Measurements from ENCODE around the gene CCN5. TPM values are rescaled to one million over a fixed set of nuclear protein-coding genes. Genes with fewer than 3 reads are reported as not detected.
"Not testable (repeated sequence)": the region's sequence is repeated elsewhere in the genome, so short reads cannot be mapped to it uniquely, and the experiment has no call there.

Gene CCN5
- total and polyA plus RNA-seq, 2 of the 8 experiments (the other 6 are each of a cell fraction or from before 2014, with no cell fraction given) = not detected

DNA sequence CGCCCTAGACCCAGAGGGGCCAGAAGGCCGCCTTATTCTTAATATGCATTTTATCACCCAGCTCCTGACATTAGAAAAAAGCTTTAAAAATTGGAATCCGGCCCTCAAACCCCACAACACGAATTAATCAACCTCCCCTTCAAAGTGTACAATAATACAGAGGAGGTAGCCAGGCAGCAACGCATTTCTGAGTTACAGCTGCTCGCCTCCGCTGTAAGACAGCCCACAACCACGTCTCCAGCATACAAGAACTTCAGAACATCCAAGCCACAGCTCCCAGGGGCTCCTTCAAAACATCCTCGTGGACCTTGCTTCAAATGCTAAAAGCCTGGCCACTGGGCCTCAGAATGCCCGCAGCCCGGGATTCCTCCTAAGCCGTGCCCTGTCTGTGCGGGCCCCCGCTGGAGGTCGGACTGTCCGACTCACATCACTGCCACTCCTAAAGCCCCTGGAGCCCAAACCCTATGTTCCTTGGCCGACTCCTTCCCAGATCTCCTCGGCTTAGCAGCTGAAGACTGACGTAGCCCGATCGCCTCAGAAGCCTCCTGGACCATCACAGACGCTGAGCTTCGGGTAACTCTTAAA is 42.8 kb upstream of the CCN5 start:
- H2BK20ac ChIP-seq (ENCODE audit: low read length); H2AFZ ChIP-seq (ENCODE audit: low read length); H3K9ac ChIP-seq (replicated peaks in 1 of 4; ENCODE audit: extremely low read depth in 1 of 4, low read depth in 3 of 4, low read length in 3 of 4); H4K20me1 ChIP-seq (replicated peaks in 1 of 2; ENCODE audit: control insufficient read depth in 1 of 2, insufficient read depth in 2 of 2, low read length in 2 of 2); H2BK12ac ChIP-seq (ENCODE audit: low read depth, low read length); H3K4me2 ChIP-seq (ENCODE audit: insufficient read depth in 1 of 2, low read depth in 2 of 2, low read length in 2 of 2); H4K8ac ChIP-seq (ENCODE audit: extremely low read depth, insufficient read depth, low read length); H3K23ac ChIP-seq (ENCODE audit: insufficient read length); H2BK15ac ChIP-seq (ENCODE audit: low read length); H2BK5ac ChIP-seq (ENCODE audit: low read depth, low read length); FAIRE-seq; H3K27ac ChIP-seq (ENCODE audit: low read depth, low read length); H4K5ac ChIP-seq (ENCODE audit: insufficient read length, low read depth, low read length); H3K14ac ChIP-seq (ENCODE audit: insufficient read length); H3K36me3 ChIP-seq (ENCODE audit: control insufficient read depth in 2 of 4, insufficient read depth in 4 of 4, low read length in 3 of 4); H3K4ac ChIP-seq (replicated peaks; ENCODE audit: insufficient read length, low read depth, low read length); H2BK120ac ChIP-seq (replicated peaks; ENCODE audit: low read depth, low read length); H2AK5ac ChIP-seq (ENCODE audit: low read depth, low read length); DNase-seq (ENCODE audit: low read depth in 1 of 2, low spot score in 2 of 2); H3K4me1 ChIP-seq (replicated peaks in 1 of 4; ENCODE audit: control insufficient read depth in 3 of 4, insufficient read depth in 4 of 4, low read length in 3 of 4); H3K9me3 ChIP-seq (ENCODE audit: insufficient read depth in 2 of 2, low read depth in 1 of 2, low read length in 1 of 2); H3K79me2 ChIP-seq (ENCODE audit: control insufficient read depth in 1 of 2, insufficient read depth in 2 of 2, low read length in 2 of 2); H3K79me1 ChIP-seq (ENCODE audit: low read depth, low read length); H4K91ac ChIP-seq (replicated peaks; ENCODE audit: insufficient read length, low read length); H3K56ac ChIP-seq (replicated peaks; ENCODE audit: insufficient read length, low read depth, low read length); H3K4me3 ChIP-seq (ENCODE audit: extremely low read depth in 1 of 4, insufficient read depth in 2 of 4, low read depth in 3 of 4, low read length in 4 of 4); H3K27me3 ChIP-seq (replicated peaks in 1 of 4; ENCODE audit: control insufficient read depth in 3 of 4, extremely low read depth in 1 of 4, insufficient read depth in 3 of 4, low read length in 3 of 4); H3K23me2 ChIP-seq (ENCODE audit: low read depth, low read length); H3K18ac ChIP-seq (ENCODE audit: extremely low read depth, low read length): not testable (repeated sequence)
- ChIA-PET CTCF (ENCODE audit: partially characterized antibody) (interaction anchor here (1.6 to 1.9 kb wide), 2 partner anchors 10 to 12 kb away, joined by 4 to 12 read pairs; no protein-coding TSS in a partner anchor), POLR2A (ENCODE audit: partially characterized antibody) (interaction anchor here (1.2 kb wide), 1 partner anchor 9 kb away, joined by 3 read pairs; no protein-coding TSS in a partner anchor)
- 90% methylated on average over 23 of the region's 23 CpGs; no CpG with 5 or more reads in 1 of the 2 experiments for WGBS, 2 experiments (ENCODE audit: extremely low coverage in 1 of 2, insufficient coverage in 1 of 2, insufficient read length in 1 of 2, insufficient replicate concordance in 2 of 2, low coverage in 1 of 2, low lambda C conversion rate in 2 of 2, missing lambda C conversion rate in 1 of 2)

Measured in H1 (cell line).